ENCODE measurements around the gene DOCK1. TPM values are rescaled to one million over a fixed set of nuclear protein-coding genes. Genes with fewer than 3 reads are reported as not detected.

The DOCK1 gene
- total RNA-seq, 1 experiment from 2014 or later: 40.0 TPM

- Mint-ChIP-seq H3K36me3 (ENCODE audit: insufficient read depth, unreplicated experiment) (no peaks in the 10 kb centered on the region), H3K4me3 (ENCODE audit: unreplicated experiment) (no peak overlapping the region), H3K27me3 (ENCODE audit: insufficient read depth, unreplicated experiment) (peaks cover 3% of the 10 kb centered on the region), H3K4me1 (ENCODE audit: insufficient read depth, unreplicated experiment) (no peaks in the 10 kb centered on the region), H3K9me3 (ENCODE audit: unreplicated experiment) (no peaks in the 10 kb centered on the region), H3K27ac (ENCODE audit: low read depth, unreplicated experiment) (no peak overlapping the region)
- BruUV-seq (replicated peaks): no TSS peak
- intact Hi-C loops (cut with micrococcal nuclease): no loop called here
- ChIA-PET CTCF (no interaction called here), POLR2A (no interaction called here)
- no peak for DNase-seq (ENCODE audit: unreplicated experiment)
- TF ChIP-seq CTCF (IDR thresholded peaks at IDR 0.05; ENCODE audit: unreplicated experiment): no peak
Measured at GRCh38 chr10:126868371-126868770, 36.9 kb upstream of the DOCK1 start.

GRCh38 chr10:126872135-126872534 lies 33.1 kb upstream of the DOCK1 start:
- H3K27me3 Mint-ChIP-seq (ENCODE audit: insufficient read depth, unreplicated experiment): peaks cover 21% of the 10 kb centered on the region
- no TSS peak for BruUV-seq (replicated peaks)
- intact Hi-C loops (cut with micrococcal nuclease): no loop called here
- H3K4me3 Mint-ChIP-seq (ENCODE audit: unreplicated experiment): no peak overlapping the region
- no peak for DNase-seq (ENCODE audit: unreplicated experiment)
- H3K9me3 Mint-ChIP-seq (ENCODE audit: unreplicated experiment): no peaks in the 10 kb centered on the region
- ChIA-PET CTCF (interaction anchor here (0.6 to 0.8 kb wide), 4 partner anchors 21 to 1491 kb away, joined by 3 read pairs; no protein-coding TSS in a partner anchor), POLR2A (no interaction called here)
- TF ChIP-seq CTCF (IDR thresholded peaks at IDR 0.05; ENCODE audit: unreplicated experiment): no peak
- H3K4me1 Mint-ChIP-seq (ENCODE audit: insufficient read depth, unreplicated experiment): no peaks in the 10 kb centered on the region
- H3K36me3 Mint-ChIP-seq (ENCODE audit: insufficient read depth, unreplicated experiment): no peaks in the 10 kb centered on the region
- no peak overlapping the region for H3K27ac Mint-ChIP-seq (ENCODE audit: low read depth, unreplicated experiment)

GRCh38 chr10:126872768-126873167 lies 32.5 kb upstream of the DOCK1 start:
- POLR2A ChIA-PET: no interaction called here
- no peaks in the 10 kb centered on the region for H3K36me3 Mint-ChIP-seq (ENCODE audit: insufficient read depth, unreplicated experiment)
- DNase-seq (ENCODE audit: unreplicated experiment): no peak
- H3K4me1 Mint-ChIP-seq (ENCODE audit: insufficient read depth, unreplicated experiment): no peaks in the 10 kb centered on the region
- intact Hi-C loops (cut with micrococcal nuclease): no loop called here
- TF ChIP-seq CTCF (IDR thresholded peaks at IDR 0.05; ENCODE audit: unreplicated experiment): no peak
- CTCF ChIA-PET: interaction anchor here (0.6 to 0.8 kb wide), 3 partner anchors 20 to 321 kb away, joined by 3 read pairs; no protein-coding TSS in a partner anchor
- H3K27me3 Mint-ChIP-seq (ENCODE audit: insufficient read depth, unreplicated experiment): peaks cover 21% of the 10 kb centered on the region
- BruUV-seq (replicated peaks): no TSS peak
- H3K27ac Mint-ChIP-seq (ENCODE audit: low read depth, unreplicated experiment): no peak overlapping the region
- H3K9me3 Mint-ChIP-seq (ENCODE audit: unreplicated experiment): no peaks in the 10 kb centered on the region
- H3K4me3 Mint-ChIP-seq (ENCODE audit: unreplicated experiment): no peak overlapping the region

GRCh38 chr10:126876456-126876855 lies 28.8 kb upstream of the DOCK1 start:
- DNase-seq (ENCODE audit: unreplicated experiment): no peak
- ChIA-PET CTCF (no interaction called here), POLR2A (no interaction called here)
- TF ChIP-seq CTCF (IDR thresholded peaks at IDR 0.05; ENCODE audit: unreplicated experiment): no peak
- Mint-ChIP-seq H3K9me3 (ENCODE audit: unreplicated experiment) (no peaks in the 10 kb centered on the region), H3K36me3 (ENCODE audit: insufficient read depth, unreplicated experiment) (no peaks in the 10 kb centered on the region), H3K27me3 (ENCODE audit: insufficient read depth, unreplicated experiment) (peaks cover 21% of the 10 kb centered on the region), H3K4me1 (ENCODE audit: insufficient read depth, unreplicated experiment) (no peaks in the 10 kb centered on the region), H3K27ac (ENCODE audit: low read depth, unreplicated experiment) (no peak overlapping the region), H3K4me3 (ENCODE audit: unreplicated experiment) (no peak overlapping the region)
- intact Hi-C loops (cut with micrococcal nuclease): no loop called here
- BruUV-seq (replicated peaks): no TSS peak
